Amniotic stem cell (primary cell): ENCODE data around the gene EVI5L.

ENCODE experiments used
- DNase-seq: peaks from one replicate; lab custom pipeline; 2025; lab: John Stamatoyannopoulos, UW

The EVI5L gene

GRCh38 chr19:7817801-7818200 is 12.2 kb upstream of the EVI5L start:
- no peak for DNase-seq

- DNase-seq = no peak
These were observed 11.2 kb upstream of the EVI5L start for GRCh38 chr19:7818806-7819205.

GRCh38 chr19:7819337-7819736 is 10.7 kb upstream of the EVI5L start:
- DNase-seq = no peak

- no peak for DNase-seq
These were observed 9.4 kb upstream of the EVI5L start for GRCh38 chr19:7820588-7820987.

GRCh38 chr19:7822910-7823515 is 7.0 kb upstream of the EVI5L start:
- no peak for DNase-seq

- no peak for DNase-seq
These were observed 6.2 kb upstream of the EVI5L start for GRCh38 chr19:7823686-7824301.

GRCh38 chr19:7829166-7829520 is 875 bp upstream of the EVI5L start:
- DNase-seq = no peak

GRCh38 chr19:7830272-7830771 is 304 bp downstream of the EVI5L start:
- no peak for DNase-seq

GRCh38 chr19:7830823-7831222 is 805 bp downstream of the EVI5L start:
- no peak for DNase-seq

GRCh38 chr19:7831452-7831851 is 1.4 kb downstream of the EVI5L start:
- DNase-seq = no peak

GRCh38 chr19:7832009-7832408 is 2.0 kb downstream of the EVI5L start:
- DNase-seq = no peak

- no peak for DNase-seq
These were observed 2.8 kb downstream of the EVI5L start for GRCh38 chr19:7832781-7833180.

GRCh38 chr19:7833225-7834099 is 3.4 kb downstream of the EVI5L start:
- no peak for DNase-seq

- no peak for DNase-seq
These were observed 9.5 kb downstream of the EVI5L start for GRCh38 chr19:7839476-7839875.

GRCh38 chr19:7840629-7841028 is 10.6 kb downstream of the EVI5L start:
- no peak for DNase-seq

GRCh38 chr19:7841751-7842660 is 12.0 kb downstream of the EVI5L start:
- DNase-seq = no peak

- DNase-seq = no peak
These were observed 12.8 kb downstream of the EVI5L start for GRCh38 chr19:7842661-7843294.

GRCh38 chr19:7843521-7843920 is 13.5 kb downstream of the EVI5L start:
- no peak for DNase-seq

- DNase-seq = no peak
These were observed 14.4 kb downstream of the EVI5L start for GRCh38 chr19:7844405-7844804.

- DNase-seq = no peak
These were observed 14.9 kb downstream of the EVI5L start for GRCh38 chr19:7844951-7845350.

- DNase-seq = no peak
These were observed 15.6 kb downstream of the EVI5L start for GRCh38 chr19:7845390-7846154.
